Breast epithelium (tissue), 3 donors: ENCODE results near the gene GRAPL.
"Not testable (repeated sequence)": the region's sequence is repeated elsewhere in the genome, so short reads cannot be mapped to it uniquely, and the experiment has no call there.

Experiments used
- POLR2A ChIP-seq: fragments of 450-650 bp; IDR thresholded peaks from one replicate; pipeline ENCODE4 v1.6.1; 2016; ENCODE audit warnings: antibody characterized with exemption, mild to moderate bottlenecking, moderate library complexity
- POLR2AphosphoS5 ChIP-seq, 3 donors: sonication (generic); formaldehyde crosslinking; IDR thresholded peaks; one replicate each; pipeline ENCODE4 v1.6.1; 2017; ENCODE audit warnings: antibody characterized with exemption in 3 of 3
- TF ChIP-seq, protein P1 (sequence below), 3 donors: fragments of 450-650 bp; IDR thresholded peaks; one replicate each; pipeline ENCODE4 v1.5.1; 2016 to 2017; ENCODE audit warnings: antibody characterized with exemption in 3 of 3, mild to moderate bottlenecking in 3 of 3, moderate library complexity in 3 of 3

DNA sequence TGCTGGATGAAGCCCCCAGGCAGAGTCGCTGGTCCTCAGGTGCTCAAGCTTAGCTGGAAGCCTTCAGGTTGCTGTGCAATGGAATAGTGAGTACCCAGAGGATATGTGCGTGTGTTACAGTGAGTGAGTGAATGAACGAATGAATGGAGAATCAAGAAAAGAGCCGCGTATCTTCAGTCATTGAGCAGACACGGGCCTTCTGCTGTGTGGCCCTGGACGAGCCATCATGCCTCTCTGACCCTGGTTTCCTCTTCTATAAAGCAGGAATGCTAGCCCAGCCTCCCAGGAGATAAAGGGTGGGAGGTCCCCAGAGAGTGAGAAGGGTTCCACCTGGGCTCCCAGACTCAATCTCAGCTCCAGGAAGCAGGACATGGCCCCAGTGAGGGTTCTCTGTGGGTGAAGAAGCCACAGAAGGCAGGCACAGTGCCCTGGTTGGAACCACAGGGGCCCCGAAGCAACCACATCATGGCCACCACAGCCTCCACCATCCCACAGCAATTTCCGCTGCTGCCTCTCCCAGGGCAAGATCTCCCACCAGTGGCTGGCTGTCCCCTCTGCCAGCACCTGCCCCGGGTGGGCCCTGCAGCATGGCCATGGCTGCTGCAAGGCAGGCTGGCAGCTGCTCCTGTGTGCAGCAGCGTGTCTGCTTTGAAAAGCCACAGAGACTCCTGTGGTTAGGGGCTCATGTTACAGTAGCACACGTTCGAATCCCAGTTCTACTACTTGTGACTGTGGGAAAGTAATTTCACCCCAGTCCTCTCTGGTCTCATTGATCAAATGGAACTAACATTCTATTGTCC is 34.1 kb downstream of the GRAPL start:
- TF ChIP-seq POLR2A; POLR2AphosphoS5 (IDR thresholded peaks at IDR 0.05): not testable (repeated sequence)
- TF ChIP-seq, protein P1, sequence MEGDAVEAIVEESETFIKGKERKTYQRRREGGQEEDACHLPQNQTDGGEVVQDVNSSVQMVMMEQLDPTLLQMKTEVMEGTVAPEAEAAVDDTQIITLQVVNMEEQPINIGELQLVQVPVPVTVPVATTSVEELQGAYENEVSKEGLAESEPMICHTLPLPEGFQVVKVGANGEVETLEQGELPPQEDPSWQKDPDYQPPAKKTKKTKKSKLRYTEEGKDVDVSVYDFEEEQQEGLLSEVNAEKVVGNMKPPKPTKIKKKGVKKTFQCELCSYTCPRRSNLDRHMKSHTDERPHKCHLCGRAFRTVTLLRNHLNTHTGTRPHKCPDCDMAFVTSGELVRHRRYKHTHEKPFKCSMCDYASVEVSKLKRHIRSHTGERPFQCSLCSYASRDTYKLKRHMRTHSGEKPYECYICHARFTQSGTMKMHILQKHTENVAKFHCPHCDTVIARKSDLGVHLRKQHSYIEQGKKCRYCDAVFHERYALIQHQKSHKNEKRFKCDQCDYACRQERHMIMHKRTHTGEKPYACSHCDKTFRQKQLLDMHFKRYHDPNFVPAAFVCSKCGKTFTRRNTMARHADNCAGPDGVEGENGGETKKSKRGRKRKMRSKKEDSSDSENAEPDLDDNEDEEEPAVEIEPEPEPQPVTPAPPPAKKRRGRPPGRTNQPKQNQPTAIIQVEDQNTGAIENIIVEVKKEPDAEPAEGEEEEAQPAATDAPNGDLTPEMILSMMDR (IDR thresholded peaks at IDR 0.05): not testable (repeated sequence)
